Type B pancreatic cell (in vitro differentiated cells): ENCODE measurements around the gene RABL2B. TPM values are rescaled to one million over a fixed set of nuclear protein-coding genes. Genes with fewer than 3 reads are reported as not detected.
"Not testable (repeated sequence)": the region's sequence is repeated elsewhere in the genome, so short reads cannot be mapped to it uniquely, and the experiment has no call there.

Experiments
- DNase-seq: peaks from one replicate; pipeline ENCODE4 v3.0.0; 2021; ENCODE audit warnings: mixed read lengths; ENCODE audit not compliant: unreplicated experiment; ENCODE audit errors: extremely low spot score
- H3K27ac Mint-ChIP-seq: 2 replicates; pipeline ENCODE4 v1.8.0; 2021; ENCODE audit warnings: mild to moderate bottlenecking, mixed read lengths
- H3K27me3 Mint-ChIP-seq: 2 replicates; pipeline ENCODE4 v1.8.0; 2021; ENCODE audit warnings: mixed read lengths
- H3K36me3 Mint-ChIP-seq: 2 replicates; pipeline ENCODE4 v1.8.0; 2021; ENCODE audit warnings: mixed read lengths
- H3K4me1 Mint-ChIP-seq: one replicate; pipeline ENCODE4 v1.8.0; 2021; ENCODE audit warnings: mixed read lengths; ENCODE audit not compliant: unreplicated experiment
- H3K4me3 Mint-ChIP-seq: 2 replicates; pipeline ENCODE4 v1.8.0; 2021; ENCODE audit warnings: mild to moderate bottlenecking, mixed read lengths
- H3K9me3 Mint-ChIP-seq: 2 replicates; pipeline ENCODE4 v1.8.0; 2021; ENCODE audit warnings: mixed read lengths
- total RNA-seq: library from RNA; stranded (reverse); gene quantifications from 2 replicates; pipeline ENCODE4 v1.2.1, GENCODE V29; 2021; ENCODE audit warnings: low replicate concordance
- TF ChIP-seq, protein P1 (sequence below): fragments of 200-600 bp; sonication (generic); conservative IDR thresholded peaks from 2 replicates; pipeline ENCODE4 v1.5.0; 2021; ENCODE audit warnings: antibody characterized with exemption, mild to moderate bottlenecking

The RABL2B gene
- total RNA-seq, 1 donor from 2014 or later, result 60.4 TPM

DNA sequence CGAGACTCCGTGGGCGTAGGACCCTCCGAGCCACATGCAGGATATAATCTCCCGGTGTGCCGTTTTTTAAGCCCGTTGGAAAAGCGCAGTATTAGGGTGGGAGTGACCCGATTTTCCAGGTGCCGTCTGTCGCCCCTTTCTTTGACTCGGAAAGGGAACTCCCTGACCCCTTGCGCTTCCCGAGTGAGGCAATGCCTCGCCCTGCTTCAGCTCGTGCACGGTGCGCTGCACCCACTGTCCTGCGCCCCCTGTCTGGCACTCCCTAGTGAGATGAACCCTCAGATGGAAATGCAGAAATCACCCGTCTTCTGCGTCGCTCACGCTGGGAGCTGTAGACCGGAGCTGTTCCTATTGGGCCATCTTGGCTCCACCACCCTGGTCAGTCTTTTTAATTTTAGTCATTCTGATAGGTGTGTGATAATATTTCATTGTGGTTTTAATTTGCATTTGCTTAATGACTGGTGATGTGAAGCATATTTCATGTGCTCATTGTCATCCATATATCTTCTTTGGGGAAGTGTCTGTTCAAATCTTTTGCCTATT, 26.4 kb downstream of the RABL2B start:
- not testable (repeated sequence) for H3K4me1 Mint-ChIP-seq, DNase-seq, H3K36me3 Mint-ChIP-seq, H3K9me3 Mint-ChIP-seq, H3K27me3 Mint-ChIP-seq
- Mint-ChIP-seq H3K4me3 (peak overlapping the region; percentile 98), H3K27ac (peak overlapping the region; percentile 94)
- TF ChIP-seq, protein P1, sequence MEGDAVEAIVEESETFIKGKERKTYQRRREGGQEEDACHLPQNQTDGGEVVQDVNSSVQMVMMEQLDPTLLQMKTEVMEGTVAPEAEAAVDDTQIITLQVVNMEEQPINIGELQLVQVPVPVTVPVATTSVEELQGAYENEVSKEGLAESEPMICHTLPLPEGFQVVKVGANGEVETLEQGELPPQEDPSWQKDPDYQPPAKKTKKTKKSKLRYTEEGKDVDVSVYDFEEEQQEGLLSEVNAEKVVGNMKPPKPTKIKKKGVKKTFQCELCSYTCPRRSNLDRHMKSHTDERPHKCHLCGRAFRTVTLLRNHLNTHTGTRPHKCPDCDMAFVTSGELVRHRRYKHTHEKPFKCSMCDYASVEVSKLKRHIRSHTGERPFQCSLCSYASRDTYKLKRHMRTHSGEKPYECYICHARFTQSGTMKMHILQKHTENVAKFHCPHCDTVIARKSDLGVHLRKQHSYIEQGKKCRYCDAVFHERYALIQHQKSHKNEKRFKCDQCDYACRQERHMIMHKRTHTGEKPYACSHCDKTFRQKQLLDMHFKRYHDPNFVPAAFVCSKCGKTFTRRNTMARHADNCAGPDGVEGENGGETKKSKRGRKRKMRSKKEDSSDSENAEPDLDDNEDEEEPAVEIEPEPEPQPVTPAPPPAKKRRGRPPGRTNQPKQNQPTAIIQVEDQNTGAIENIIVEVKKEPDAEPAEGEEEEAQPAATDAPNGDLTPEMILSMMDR, result peak; percentile 56

DNA sequence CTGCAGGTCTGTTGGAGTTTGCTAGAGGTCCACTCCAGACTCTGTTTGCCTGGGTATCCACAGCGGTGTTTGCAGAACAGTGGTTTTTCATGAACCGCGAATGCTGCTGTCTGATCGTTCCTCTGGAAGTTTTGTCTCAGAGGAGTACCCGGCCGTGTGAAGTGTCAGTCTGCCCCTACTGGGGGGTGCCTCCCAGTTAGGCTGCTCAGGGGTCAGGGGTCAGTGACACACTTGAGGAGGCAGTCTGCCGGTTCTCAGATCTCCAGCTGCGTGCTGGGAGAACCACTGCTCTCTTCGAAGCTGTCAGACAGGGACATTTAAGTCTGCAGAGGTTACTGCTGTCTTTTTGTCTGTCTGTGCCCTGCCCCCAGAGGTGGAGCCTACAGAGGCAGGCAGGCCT, 27.0 kb downstream of the RABL2B start:
- not testable (repeated sequence) for H3K4me1 Mint-ChIP-seq, H3K27me3 Mint-ChIP-seq, H3K9me3 Mint-ChIP-seq, DNase-seq, H3K36me3 Mint-ChIP-seq
- Mint-ChIP-seq H3K4me3 (peak overlapping the region; percentile 98), H3K27ac (peak overlapping the region; percentile 94)

DNA sequence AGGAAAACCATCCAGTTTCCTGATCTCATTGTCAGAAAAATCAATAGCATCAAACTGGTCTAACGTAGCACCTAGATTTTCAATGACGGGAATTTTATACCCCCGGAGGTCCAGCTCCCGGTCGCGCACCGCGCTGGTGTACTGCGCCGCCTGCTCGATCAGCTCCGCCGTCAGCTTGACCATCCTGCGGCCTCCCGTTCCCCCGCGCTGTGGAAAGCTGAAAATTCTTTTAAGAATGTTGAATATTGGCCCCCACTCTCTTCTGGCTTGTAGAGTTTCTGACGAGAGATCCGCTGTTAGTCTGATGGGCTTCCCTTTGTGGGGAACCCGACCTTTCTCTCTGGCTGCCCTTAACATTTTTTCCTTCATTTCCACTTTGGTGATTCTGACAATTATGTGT, 28.2 kb downstream of the RABL2B start:
- H3K27ac Mint-ChIP-seq, H3K4me3 Mint-ChIP-seq, H3K36me3 Mint-ChIP-seq, H3K27me3 Mint-ChIP-seq, DNase-seq, H3K4me1 Mint-ChIP-seq, H3K9me3 Mint-ChIP-seq: not testable (repeated sequence)

DNA sequence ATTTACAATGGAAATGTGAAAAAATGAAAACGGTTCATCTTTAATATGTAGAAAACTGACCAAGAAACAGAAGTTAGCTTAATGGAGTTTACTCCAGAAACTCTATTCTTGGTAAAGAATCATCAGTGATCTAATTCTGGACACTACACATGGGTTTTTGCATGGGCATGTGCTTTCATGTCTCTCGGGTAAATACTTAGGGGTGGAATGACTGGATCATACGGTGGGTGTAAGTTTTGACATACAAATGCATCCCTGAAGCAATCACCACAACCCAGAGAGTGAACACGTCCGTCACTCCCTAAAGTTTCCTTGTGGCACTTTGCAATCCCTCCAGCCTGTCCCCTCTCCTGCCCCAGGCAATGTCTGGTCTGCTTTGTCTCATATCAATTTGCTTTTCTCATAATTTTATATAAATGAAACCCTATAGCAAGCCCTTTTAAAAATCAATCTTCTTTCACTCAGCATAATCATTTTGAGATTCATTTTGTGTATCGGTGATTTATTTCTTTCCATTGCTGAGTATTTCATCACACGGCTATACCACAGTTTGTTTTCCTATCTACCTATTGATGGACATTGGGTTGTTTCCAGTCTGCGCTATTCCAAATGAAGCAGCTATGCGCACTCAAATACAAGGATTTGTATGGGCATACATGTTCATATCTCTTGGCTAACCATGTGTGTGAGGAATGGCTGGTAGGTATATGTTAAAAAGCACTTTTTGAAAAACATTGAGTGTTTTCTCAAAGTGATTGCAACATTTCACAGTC, 33.9 kb downstream of the RABL2B start:
- not testable (repeated sequence) for H3K36me3 Mint-ChIP-seq, H3K4me3 Mint-ChIP-seq, DNase-seq, H3K9me3 Mint-ChIP-seq, H3K27ac Mint-ChIP-seq, H3K4me1 Mint-ChIP-seq
- H3K27me3 Mint-ChIP-seq, result peaks cover 15% of the 10 kb centered on the region

DNA sequence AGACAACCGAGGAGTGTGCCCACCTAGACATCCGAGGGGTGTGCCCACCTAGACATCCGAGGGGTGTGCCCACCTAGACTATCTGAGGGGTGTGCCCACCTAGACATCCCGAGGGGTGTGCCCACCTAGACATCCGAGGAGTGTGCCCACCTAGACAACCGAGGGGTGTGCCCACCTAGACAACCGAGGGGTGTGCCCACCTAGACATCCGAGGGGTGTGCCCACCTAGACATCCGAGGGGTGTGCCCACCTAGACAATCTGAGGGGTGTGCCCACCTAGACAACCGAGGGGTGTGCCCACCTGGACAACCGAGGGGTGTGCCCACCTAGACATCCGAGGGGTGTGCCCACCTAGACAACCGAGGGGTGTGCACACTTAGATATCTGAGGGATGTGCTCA, 34.8 kb downstream of the RABL2B start:
- not testable (repeated sequence) for H3K9me3 Mint-ChIP-seq, DNase-seq, H3K4me1 Mint-ChIP-seq, H3K36me3 Mint-ChIP-seq, H3K27ac Mint-ChIP-seq, H3K4me3 Mint-ChIP-seq
- H3K27me3 Mint-ChIP-seq, result peaks cover 14% of the 10 kb centered on the region

DNA sequence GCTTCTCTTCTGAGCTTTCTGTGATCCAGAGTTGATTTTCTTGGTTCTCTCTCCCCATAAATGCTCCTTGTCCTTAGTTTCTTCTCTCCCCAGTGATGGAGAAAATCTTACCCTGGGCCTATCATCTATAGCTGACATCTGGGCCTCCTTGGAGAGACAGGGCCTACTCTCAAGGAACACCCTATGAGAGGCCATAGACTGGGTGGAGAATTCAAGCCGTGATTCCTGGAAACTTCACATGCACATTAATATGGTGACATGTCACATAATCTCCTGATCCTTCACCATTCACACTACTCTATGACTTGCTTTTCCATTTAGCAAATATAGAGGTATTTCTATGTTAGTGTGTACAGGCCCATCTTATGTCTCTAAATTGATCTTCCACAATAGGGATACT, 35.9 kb downstream of the RABL2B start:
- H3K4me1 Mint-ChIP-seq, DNase-seq, H3K27ac Mint-ChIP-seq, H3K4me3 Mint-ChIP-seq, H3K36me3 Mint-ChIP-seq, H3K9me3 Mint-ChIP-seq, H3K27me3 Mint-ChIP-seq: not testable (repeated sequence)

DNA sequence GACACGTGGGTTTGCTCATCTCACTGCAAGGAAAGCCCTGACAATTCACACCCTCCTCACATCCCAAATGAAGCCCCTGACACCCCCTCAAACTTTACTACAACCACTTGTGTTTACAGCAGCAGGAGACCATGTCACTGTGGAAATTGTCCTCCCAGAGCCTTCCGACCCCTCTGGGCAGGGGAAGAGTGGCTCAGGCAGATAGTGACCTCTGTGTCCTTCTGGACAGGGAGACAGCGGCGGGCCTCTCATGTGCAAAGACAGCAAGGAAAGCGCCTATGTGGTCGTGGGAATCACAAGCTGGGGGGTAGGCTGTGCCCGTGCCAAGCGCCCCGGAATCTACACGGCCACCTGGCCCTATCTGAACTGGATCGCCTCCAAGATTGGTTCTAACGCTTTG, 39.0 kb downstream of the RABL2B start:
- DNase-seq, H3K36me3 Mint-ChIP-seq, H3K9me3 Mint-ChIP-seq, H3K4me1 Mint-ChIP-seq, H3K27ac Mint-ChIP-seq, H3K4me3 Mint-ChIP-seq: not testable (repeated sequence)
- H3K27me3 Mint-ChIP-seq, result peaks cover 16% of the 10 kb centered on the region

DNA sequence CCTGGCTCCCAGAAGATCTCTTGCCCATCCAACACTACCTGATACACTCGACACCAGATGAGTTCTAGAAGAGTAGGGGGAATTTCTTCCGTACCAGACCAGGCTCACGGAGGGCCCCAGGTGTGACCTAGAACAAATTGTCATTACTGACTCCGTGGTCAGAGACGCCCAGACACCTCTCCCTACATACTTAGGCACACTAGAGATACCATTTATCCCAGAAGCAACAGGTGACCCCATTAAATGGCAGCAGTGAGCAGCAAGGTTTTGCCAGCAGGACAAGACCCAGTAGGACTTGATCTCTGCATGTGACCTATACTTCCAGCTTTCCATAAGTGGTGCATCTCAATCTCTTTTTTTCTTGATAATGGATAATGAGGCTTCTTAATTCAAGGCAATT, 42.7 kb downstream of the RABL2B start:
- H3K27ac Mint-ChIP-seq, H3K4me3 Mint-ChIP-seq, H3K36me3 Mint-ChIP-seq, H3K9me3 Mint-ChIP-seq, H3K4me1 Mint-ChIP-seq, DNase-seq: not testable (repeated sequence)
- peaks cover 31% of the 10 kb centered on the region for H3K27me3 Mint-ChIP-seq

DNA sequence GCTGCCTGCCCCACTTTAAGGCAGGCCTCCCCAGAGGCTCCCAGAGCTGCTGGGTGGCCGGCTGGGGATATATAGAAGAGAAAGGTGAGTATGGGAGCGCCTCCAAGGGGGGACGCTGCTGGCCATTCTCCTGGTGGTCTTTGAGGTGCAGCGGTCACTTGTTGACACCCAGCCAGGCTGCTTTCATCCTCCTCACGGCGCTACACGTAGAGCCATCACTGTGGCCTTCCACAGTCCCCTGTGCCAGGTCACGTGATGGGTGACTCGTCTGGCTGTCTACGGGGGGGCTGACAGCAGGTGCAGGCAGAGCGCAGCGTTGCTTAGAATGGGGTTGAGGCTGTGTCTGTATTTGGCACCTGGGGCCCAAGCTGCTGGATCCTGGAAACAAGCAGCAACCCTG, 43.5 kb downstream of the RABL2B start:
- Mint-ChIP-seq H3K27ac (no peak overlapping the region), H3K9me3 (no peaks in the 10 kb centered on the region), H3K4me3 (no peak overlapping the region), H3K27me3 (peaks cover 27% of the 10 kb centered on the region), H3K4me1 (no peaks in the 10 kb centered on the region), H3K36me3 (no peaks in the 10 kb centered on the region)
- peak; percentile 55 for DNase-seq
- TF ChIP-seq, protein P1, result no peak
